Liver (tissue), 3 donors: ENCODE results near the gene MERTK.
A peak's percentile ranks its signal among the peaks of the same experiment; 100 is the strongest.

Source experiments
- CTCF ChIP-seq: fragments of 150-350 bp; IDR thresholded peaks from 2 replicates; pipeline ENCODE4 v1.5.1; 2017; ENCODE audit warnings: improper control_type of control experiment, low read depth, low read length; ENCODE audit not compliant: missing input control
- MAX ChIP-seq: IDR thresholded peaks from 2 replicates; pipeline ENCODE4 v1.6.1; 2016; ENCODE audit warnings: antibody characterized with exemption
- RAD21 ChIP-seq, 2 donors: IDR thresholded peaks; 2 replicates each; pipeline ENCODE4 v1.6.1; 2016; ENCODE audit warnings: antibody characterized with exemption in 2 of 2, mild to moderate bottlenecking in 2 of 2
- donor health status: healthy.
- donor health status: healthy.

- TF ChIP-seq RAD21 (IDR thresholded peaks at IDR 0.05) (peak in 1 of 2 donors; percentile 17), MAX (no peak), CTCF (no peak)
Observed at GRCh38 chr2:111905990-111906735, 7.8 kb downstream of the MERTK start.
